ENCODE data around the gene TMC1.

- no peak for TF ChIP-seq CTCF (IDR thresholded peaks at IDR 0.05)
- TF ChIP-seq EP300 (IDR thresholded peaks at IDR 0.05): no peak
These were observed 106.6 kb downstream of the TMC1 start for GRCh38 chr9:72627956-72628540.

Data from tibial nerve (tissue), 4 donors.